ENCODE data around the gene NOS1AP.

The NOS1AP gene

DNA sequence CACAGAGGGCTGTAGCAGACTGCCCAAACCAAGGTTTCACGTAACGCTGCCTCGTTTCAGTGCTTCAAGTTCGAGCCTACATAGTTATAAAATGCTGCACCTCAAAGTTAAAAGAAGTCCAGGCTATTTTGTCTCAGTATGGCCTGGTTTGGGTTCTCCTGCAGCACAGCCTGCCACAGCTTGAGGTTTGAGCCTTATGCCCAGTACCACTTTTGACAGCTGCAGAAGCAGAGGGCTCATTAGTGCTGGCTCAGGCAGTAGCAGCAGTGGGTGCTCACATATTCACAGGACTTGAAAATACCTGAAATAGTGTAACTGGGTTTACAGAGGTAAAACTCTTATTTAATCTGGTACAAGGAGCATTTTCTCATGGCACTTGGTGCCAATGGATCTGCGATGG lies 291.9 kb downstream of the NOS1AP start:
- DNase-seq (ENCODE audit: low read depth): no peak
- TF ChIP-seq POLR2A (IDR thresholded peaks at IDR 0.05; ENCODE audit: extremely low read depth, insufficient read length): no peak
- TF ChIP-seq, protein P1, sequence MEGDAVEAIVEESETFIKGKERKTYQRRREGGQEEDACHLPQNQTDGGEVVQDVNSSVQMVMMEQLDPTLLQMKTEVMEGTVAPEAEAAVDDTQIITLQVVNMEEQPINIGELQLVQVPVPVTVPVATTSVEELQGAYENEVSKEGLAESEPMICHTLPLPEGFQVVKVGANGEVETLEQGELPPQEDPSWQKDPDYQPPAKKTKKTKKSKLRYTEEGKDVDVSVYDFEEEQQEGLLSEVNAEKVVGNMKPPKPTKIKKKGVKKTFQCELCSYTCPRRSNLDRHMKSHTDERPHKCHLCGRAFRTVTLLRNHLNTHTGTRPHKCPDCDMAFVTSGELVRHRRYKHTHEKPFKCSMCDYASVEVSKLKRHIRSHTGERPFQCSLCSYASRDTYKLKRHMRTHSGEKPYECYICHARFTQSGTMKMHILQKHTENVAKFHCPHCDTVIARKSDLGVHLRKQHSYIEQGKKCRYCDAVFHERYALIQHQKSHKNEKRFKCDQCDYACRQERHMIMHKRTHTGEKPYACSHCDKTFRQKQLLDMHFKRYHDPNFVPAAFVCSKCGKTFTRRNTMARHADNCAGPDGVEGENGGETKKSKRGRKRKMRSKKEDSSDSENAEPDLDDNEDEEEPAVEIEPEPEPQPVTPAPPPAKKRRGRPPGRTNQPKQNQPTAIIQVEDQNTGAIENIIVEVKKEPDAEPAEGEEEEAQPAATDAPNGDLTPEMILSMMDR (IDR thresholded peaks at IDR 0.05; ENCODE audit: low read depth, low read length): no peak
- TF ChIP-seq MAX (IDR thresholded peaks at IDR 0.05; ENCODE audit: low read depth, low read length): no peak
- TF ChIP-seq MYC (IDR thresholded peaks at IDR 0.05; ENCODE audit: low read depth, low read length): no peak
- H3K4me3 ChIP-seq (ENCODE audit: low read depth, low read length): no peak overlapping the region

- TF ChIP-seq MYC (IDR thresholded peaks at IDR 0.05; ENCODE audit: low read depth, low read length) (no peak), POLR2A (IDR thresholded peaks at IDR 0.05; ENCODE audit: extremely low read depth, insufficient read length) (no peak), MAX (IDR thresholded peaks at IDR 0.05; ENCODE audit: low read depth, low read length) (no peak)
- TF ChIP-seq, protein P1 (IDR thresholded peaks at IDR 0.05; ENCODE audit: low read depth, low read length): no peak
- no peak for DNase-seq (ENCODE audit: low read depth)
- no peak overlapping the region for H3K4me3 ChIP-seq (ENCODE audit: low read depth, low read length)
Observed at GRCh38 chr1:162363823-162364222, 294.3 kb downstream of the NOS1AP start.

DNA sequence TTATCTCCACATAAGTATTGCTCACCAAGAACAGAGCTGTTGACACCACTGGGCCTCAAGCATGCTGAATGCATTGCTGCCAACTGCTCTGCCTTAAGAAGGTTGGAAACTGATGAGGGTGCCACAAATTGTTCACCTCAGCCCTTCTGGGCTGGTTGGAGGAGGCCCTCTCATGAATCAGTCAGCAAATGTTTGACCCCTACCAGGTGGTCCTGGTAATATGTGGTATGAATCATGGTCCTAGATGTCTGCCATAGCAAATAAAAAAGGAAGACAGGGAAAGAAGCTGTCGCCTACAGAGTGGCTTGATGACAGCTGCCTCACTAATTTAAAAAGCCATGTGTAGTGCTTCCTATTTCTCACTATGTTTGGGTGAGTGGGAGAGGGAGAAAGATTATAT lies 295.0 kb downstream of the NOS1AP start:
- H3K4me3 ChIP-seq (ENCODE audit: low read depth, low read length): no peak overlapping the region
- no peak for TF ChIP-seq POLR2A (IDR thresholded peaks at IDR 0.05; ENCODE audit: extremely low read depth, insufficient read length)
- no peak for TF ChIP-seq MAX (IDR thresholded peaks at IDR 0.05; ENCODE audit: low read depth, low read length)
- no peak for TF ChIP-seq MYC (IDR thresholded peaks at IDR 0.05; ENCODE audit: low read depth, low read length)
- TF ChIP-seq, protein P1 (IDR thresholded peaks at IDR 0.05; ENCODE audit: low read depth, low read length): no peak
- DNase-seq (ENCODE audit: low read depth): no peak

- no peak overlapping the region for H3K4me3 ChIP-seq (ENCODE audit: low read depth, low read length)
- no peak for TF ChIP-seq MAX (IDR thresholded peaks at IDR 0.05; ENCODE audit: low read depth, low read length)
- TF ChIP-seq POLR2A (IDR thresholded peaks at IDR 0.05; ENCODE audit: extremely low read depth, insufficient read length): no peak
- TF ChIP-seq MYC (IDR thresholded peaks at IDR 0.05; ENCODE audit: low read depth, low read length): no peak
- TF ChIP-seq, protein P1 (IDR thresholded peaks at IDR 0.05; ENCODE audit: low read depth, low read length): no peak
- no peak for DNase-seq (ENCODE audit: low read depth)
Observed at GRCh38 chr1:162365284-162366020, 296.0 kb downstream of the NOS1AP start.

- no peak for DNase-seq (ENCODE audit: low read depth)
- no peak overlapping the region for H3K4me3 ChIP-seq (ENCODE audit: low read depth, low read length)
- TF ChIP-seq, protein P1 (IDR thresholded peaks at IDR 0.05; ENCODE audit: low read depth, low read length): no peak
- TF ChIP-seq MAX (IDR thresholded peaks at IDR 0.05; ENCODE audit: low read depth, low read length) (no peak), POLR2A (IDR thresholded peaks at IDR 0.05; ENCODE audit: extremely low read depth, insufficient read length) (no peak), MYC (IDR thresholded peaks at IDR 0.05; ENCODE audit: low read depth, low read length) (no peak)
Observed at GRCh38 chr1:162366149-162366548, 296.7 kb downstream of the NOS1AP start.
